Mononuclear cell (primary cell): ENCODE results near the gene CHCHD1. TPM values are rescaled to one million over a fixed set of nuclear protein-coding genes. Genes with fewer than 3 reads are reported as not detected.
"Not testable (repeated sequence)": the region's sequence is repeated elsewhere in the genome, so short reads cannot be mapped to it uniquely, and the experiment has no call there.

ENCODE experiments used
- H3K27me3 ChIP-seq: 2 replicates; pipeline ENCODE4 v1.6.0; 2011; ENCODE audit warnings: low read length, control low read depth; ENCODE audit not compliant: insufficient read depth
- H3K4me1 ChIP-seq: 2 replicates; pipeline ENCODE4 v1.5.1; 2011; ENCODE audit warnings: mild to moderate bottlenecking, low read length, control low read depth; ENCODE audit not compliant: insufficient read depth
- H3K4me3 ChIP-seq: 2 replicates; pipeline ENCODE4 v1.5.1; 2011; ENCODE audit warnings: mild to moderate bottlenecking, low read length, moderate library complexity
- H3K9me3 ChIP-seq: 2 replicates; pipeline ENCODE4 v1.5.1; 2011; ENCODE audit warnings: low read depth, mild to moderate bottlenecking, control low read depth, low read length
- total RNA-seq: library from RNA; depleted of rRNA; stranded (reverse); fragments of >200 nt; gene quantifications from one replicate; pipeline ENCODE4 v1.2.3, GENCODE V29; 2012

CHCHD1 gene
- total RNA-seq, 1 donor: 4.7 TPM

- H3K4me3 ChIP-seq: no peak overlapping the region
- no peaks in the 10 kb centered on the region for H3K27me3 ChIP-seq
- no peaks in the 10 kb centered on the region for H3K9me3 ChIP-seq
- peaks cover 4% of the 10 kb centered on the region for H3K4me1 ChIP-seq
Observed at GRCh38 chr10:73824146-73824725, 42.4 kb downstream of the CHCHD1 start.

DNA sequence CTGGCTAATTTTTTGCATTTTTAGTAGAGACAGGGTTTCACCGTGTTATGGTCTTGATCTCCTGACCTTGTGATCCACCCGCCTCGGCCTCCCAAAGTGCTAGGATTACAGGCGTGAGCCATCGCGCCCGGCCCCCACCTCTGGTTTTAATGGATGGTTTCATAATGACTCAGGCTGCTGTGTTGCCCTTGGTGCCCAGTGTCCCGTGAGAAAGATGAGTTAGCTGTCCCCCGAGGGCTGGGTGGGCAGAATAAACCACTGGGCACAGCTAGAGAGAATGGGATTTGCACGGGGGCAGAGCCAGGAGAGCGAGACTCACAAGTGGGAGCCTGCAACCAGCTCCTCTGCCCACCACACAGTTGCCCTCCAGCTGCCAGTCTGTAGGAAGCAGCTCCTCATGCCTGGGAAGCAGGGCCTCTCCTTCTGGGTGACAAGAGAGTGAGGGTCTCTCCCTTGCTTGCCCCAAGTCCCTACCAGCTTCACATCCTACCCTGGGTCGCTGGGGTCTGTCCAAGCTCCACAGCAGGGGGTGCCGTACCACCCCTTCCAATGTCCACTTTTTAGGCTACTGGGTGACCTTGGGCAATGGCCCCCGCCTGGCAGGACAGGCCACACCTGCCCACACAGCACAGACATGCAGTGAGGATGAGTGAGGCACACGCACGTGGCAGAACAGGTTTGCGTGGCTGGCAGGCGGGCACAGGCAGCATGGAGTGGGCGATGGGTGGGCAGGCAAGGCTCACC is 45.7 kb downstream of the CHCHD1 start:
- no peaks in the 10 kb centered on the region for H3K4me1 ChIP-seq
- no peaks in the 10 kb centered on the region for H3K9me3 ChIP-seq
- H3K27me3 ChIP-seq: no peaks in the 10 kb centered on the region
- H3K4me3 ChIP-seq: no peak overlapping the region

- Histone ChIP-seq H3K27me3 (no peaks in the 10 kb centered on the region), H3K4me3 (no peak overlapping the region), H3K4me1 (no peaks in the 10 kb centered on the region), H3K9me3 (no peaks in the 10 kb centered on the region)
Observed at GRCh38 chr10:73828161-73828560, 46.3 kb downstream of the CHCHD1 start.

- H3K9me3 ChIP-seq, H3K4me1 ChIP-seq, H3K27me3 ChIP-seq, H3K4me3 ChIP-seq: not testable (repeated sequence)
Observed at GRCh38 chr10:73829090-73829489, 47.2 kb downstream of the CHCHD1 start.

Other genes starting within 250 kb of the CHCHD1 start
- 1.8 TPM for gene USP54, start 190.7 kb upstream of the CHCHD1 start, total RNA-seq
- gene MYOZ1, start 140.6 kb upstream of the CHCHD1 start, total RNA-seq: not detected
- 0.10 TPM for gene SYNPO2L, start 126.0 kb upstream of the CHCHD1 start, total RNA-seq
- gene AGAP5, start 83.9 kb upstream of the CHCHD1 start, total RNA-seq: 1.8 TPM
- gene SEC24C, start 37.7 kb upstream of the CHCHD1 start, total RNA-seq: 25.3 TPM
- 30.7 TPM for gene ZSWIM8, start 3.6 kb downstream of the CHCHD1 start, total RNA-seq
- 66.9 TPM for gene NDST2, start 29.6 kb downstream of the CHCHD1 start, total RNA-seq
- 25.9 TPM for gene CAMK2G, start 92.5 kb downstream of the CHCHD1 start, total RNA-seq
- gene PLAU, start 129.1 kb downstream of the CHCHD1 start, total RNA-seq: 9.7 TPM
- 70.1 TPM for gene VCL, start 216.1 kb downstream of the CHCHD1 start, total RNA-seq